Hematopoietic multipotent progenitor cell treated with erythropoietin and hydrocortisone succinate and interleukin-3 and kit ligand, for 17 days (in vitro differentiated cells): ENCODE results near the gene MAFG.
"Not testable (repeated sequence)": the region's sequence is repeated elsewhere in the genome, so short reads cannot be mapped to it uniquely, and the experiment has no call there.

Experiments
- DNase-seq: peaks from one replicate; pipeline ENCODE4 v3.0.0-alpha.2; 2015; ENCODE audit warnings: low spot score

Gene MAFG

GRCh38 chr17:81923302-81924260 is 4.0 kb downstream of the MAFG start:
- DNase-seq, result peak; percentile 94

- DNase-seq, result peak; percentile 33
These were observed 4.8 kb downstream of the MAFG start for GRCh38 chr17:81922566-81923301.

GRCh38 chr17:81921996-81922565 is 5.5 kb downstream of the MAFG start:
- DNase-seq, result no peak

- no peak for DNase-seq
These were observed 6.0 kb downstream of the MAFG start for GRCh38 chr17:81921537-81921862.

- no peak for DNase-seq
These were observed 6.7 kb downstream of the MAFG start for GRCh38 chr17:81920612-81921536.

GRCh38 chr17:81918832-81919545 is 8.5 kb downstream of the MAFG start:
- DNase-seq, result peak; percentile 77

GRCh38 chr17:81918333-81918669 is 9.2 kb downstream of the MAFG start:
- not testable (repeated sequence) for DNase-seq

GRCh38 chr17:81917565-81918332 is 9.8 kb downstream of the MAFG start, which contains the start of gene SIRT7:
Gene SIRT7 (minus strand): TSS chr17:81918176. CDS start chr17:81918131, 45 bp downstream.
- peak; percentile 92 for DNase-seq

- peak; percentile 66 for DNase-seq
These were observed 11.1 kb downstream of the MAFG start for GRCh38 chr17:81916234-81917001.

- no peak for DNase-seq
These were observed 12.2 kb downstream of the MAFG start for GRCh38 chr17:81915331-81915730.

- DNase-seq, result no peak
These were observed 13.3 kb downstream of the MAFG start for GRCh38 chr17:81914103-81914850.

- DNase-seq, result no peak
These were observed 14.0 kb downstream of the MAFG start for GRCh38 chr17:81913394-81914102.

- peak; percentile 41 for DNase-seq
These were observed 14.9 kb downstream of the MAFG start for GRCh38 chr17:81912441-81913309.

- DNase-seq, result no peak
These were observed 15.6 kb downstream of the MAFG start for GRCh38 chr17:81911969-81912368.

GRCh38 chr17:81911277-81911961 is 16.1 kb downstream of the MAFG start, which contains the start of gene PCYT2:
Gene PCYT2 (minus strand): TSS chr17:81911399. CDS start chr17:81911355, 44 bp downstream.
- DNase-seq, result peak; percentile 93

GRCh38 chr17:81910840-81911276 is 16.7 kb downstream of the MAFG start:
- DNase-seq, result peak; percentile 23
